NCI-H510A treated with DMSO at 0.1 percent for 48 hours (cell line): ENCODE measurements around the gene BIRC2.

Experiments used
- DNase-seq: peaks from one replicate; lab custom pipeline; 2025; lab: John Stamatoyannopoulos, UW

The BIRC2 gene

GRCh38 chr11:102375720-102376399 lies 28.8 kb downstream of the BIRC2 start:
- no peak for DNase-seq

DNA sequence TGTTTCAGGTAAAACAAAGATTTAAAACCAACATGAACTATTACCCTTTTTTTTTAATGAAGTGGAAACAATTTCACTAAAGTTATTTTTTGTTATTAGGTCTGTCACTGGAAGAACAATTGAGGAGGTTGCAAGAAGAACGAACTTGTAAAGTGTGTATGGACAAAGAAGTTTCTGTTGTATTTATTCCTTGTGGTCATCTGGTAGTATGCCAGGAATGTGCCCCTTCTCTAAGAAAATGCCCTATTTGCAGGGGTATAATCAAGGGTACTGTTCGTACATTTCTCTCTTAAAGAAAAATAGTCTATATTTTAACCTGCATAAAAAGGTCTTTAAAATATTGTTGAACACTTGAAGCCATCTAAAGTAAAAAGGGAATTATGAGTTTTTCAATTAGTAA lies 30.9 kb downstream of the BIRC2 start:
- DNase-seq, result no peak

GRCh38 chr11:102378818-102379217 lies 31.8 kb downstream of the BIRC2 start:
- no peak for DNase-seq

DNA sequence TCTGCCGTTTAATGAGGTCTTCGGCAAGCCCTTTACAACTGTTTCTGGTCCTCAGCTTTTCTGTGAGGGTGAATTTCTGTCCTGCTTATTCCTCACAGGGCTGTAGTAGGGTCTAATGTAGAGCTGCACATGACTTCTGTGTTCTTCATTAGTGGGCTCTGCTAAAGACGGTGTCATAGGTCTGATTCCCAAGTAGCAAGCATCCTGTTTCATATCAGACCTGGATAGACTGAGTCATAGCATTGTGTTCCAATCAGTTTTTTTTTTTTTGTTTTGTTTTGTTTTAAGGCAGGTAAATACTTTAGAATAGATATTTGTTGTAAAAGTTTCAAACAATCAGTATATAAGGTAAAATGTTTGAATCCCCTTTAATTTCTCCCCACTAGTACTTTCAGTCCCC lies 35.4 kb downstream of the BIRC2 start:
- DNase-seq, result no peak

DNA sequence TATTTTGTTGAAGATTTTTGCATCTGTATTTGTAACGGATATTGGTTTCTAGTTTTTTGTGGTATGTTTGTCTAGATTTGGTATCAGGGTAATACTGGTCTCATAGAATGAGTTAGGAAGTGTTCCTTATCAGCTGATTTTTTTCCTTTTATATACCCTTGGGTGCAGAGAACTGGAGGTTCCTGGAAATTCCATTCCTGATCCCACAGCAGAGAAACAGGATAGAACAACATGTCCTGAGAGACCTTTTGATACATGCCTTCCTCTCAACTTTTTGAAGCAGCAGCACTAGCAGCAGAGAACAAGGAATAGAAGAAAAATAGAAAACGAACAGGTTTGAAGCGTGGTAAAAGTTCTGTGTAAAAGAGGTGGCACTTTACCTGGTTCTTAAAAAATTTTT lies 36.8 kb downstream of the BIRC2 start:
- no peak for DNase-seq

DNA sequence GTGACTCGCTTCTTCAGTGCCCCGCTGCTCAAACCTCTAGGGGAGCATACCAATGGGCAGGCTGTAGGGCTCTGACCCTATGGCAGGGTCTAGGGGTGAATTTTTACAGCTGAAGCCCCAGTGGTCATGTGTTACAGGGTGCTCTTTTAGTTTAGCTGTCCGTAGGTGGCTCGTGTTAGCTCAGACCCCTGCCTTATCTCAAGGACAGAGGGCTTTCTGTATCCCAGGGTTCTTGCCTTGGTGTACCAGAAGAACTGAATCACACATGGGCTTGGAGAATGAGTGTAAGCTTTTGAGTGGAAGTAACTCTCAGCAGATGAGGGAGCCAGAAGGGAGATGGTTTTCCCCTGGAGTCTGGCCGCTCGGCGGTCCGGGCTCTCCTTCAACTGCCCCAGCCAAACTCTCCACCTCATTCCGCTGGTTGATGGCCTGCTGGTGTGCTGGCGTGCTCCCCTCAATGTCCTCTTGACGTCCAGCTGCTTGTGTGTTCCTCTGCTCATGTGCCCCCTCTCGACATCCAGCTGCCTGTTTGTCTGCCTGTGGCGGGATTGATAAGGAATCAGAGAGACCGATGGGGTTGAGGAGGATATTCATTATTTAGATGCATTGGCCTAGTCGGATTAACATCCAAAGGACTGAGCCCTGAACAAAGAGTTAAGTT lies 37.5 kb downstream of the BIRC2 start:
- no peak for DNase-seq

DNA sequence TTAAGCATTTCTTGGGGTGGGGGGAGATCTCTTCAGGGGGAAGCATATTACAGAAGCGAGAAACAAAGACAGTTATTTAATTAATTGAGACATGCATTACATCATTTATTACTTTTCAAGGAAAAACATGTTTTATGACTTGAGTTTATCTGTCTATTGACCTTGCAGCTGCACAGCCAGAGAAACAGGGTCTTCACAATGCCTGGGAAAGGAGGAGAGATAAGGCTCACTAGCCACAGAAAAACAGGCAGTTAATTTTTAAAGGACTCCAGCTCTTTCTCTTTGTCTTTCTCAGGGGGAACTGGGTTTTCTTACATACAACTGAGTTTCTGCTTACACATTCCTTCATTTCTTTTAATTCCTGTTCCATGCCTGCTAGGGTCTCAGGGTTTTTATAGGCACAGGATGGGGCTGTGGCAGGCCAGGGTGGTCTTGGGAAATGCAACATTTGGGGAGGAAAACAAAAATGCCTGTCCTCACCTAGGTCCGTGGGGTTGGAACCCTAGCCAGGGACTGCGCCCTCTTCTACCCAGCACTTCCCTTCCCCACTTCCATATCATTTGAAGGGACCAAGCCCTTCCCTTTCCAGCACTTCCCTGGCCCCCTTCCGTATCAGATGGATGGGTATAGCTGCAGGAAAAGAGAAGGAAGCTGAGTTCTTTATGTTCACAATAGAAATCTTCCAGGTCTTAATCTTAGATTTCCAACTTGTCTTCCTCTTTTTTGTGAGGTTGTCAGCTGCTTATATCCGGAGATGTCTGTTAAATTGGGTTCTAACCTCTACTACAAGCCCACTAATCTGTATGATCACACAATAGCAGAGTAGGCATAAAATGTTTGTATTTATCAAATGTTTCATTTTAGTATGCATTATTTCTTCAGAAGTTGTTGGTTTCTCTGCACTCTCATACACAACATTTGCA lies 38.3 kb downstream of the BIRC2 start:
- no peak for DNase-seq

GRCh38 chr11:102386136-102386734 lies 39.2 kb downstream of the BIRC2 start:
- DNase-seq, result no peak

DNA sequence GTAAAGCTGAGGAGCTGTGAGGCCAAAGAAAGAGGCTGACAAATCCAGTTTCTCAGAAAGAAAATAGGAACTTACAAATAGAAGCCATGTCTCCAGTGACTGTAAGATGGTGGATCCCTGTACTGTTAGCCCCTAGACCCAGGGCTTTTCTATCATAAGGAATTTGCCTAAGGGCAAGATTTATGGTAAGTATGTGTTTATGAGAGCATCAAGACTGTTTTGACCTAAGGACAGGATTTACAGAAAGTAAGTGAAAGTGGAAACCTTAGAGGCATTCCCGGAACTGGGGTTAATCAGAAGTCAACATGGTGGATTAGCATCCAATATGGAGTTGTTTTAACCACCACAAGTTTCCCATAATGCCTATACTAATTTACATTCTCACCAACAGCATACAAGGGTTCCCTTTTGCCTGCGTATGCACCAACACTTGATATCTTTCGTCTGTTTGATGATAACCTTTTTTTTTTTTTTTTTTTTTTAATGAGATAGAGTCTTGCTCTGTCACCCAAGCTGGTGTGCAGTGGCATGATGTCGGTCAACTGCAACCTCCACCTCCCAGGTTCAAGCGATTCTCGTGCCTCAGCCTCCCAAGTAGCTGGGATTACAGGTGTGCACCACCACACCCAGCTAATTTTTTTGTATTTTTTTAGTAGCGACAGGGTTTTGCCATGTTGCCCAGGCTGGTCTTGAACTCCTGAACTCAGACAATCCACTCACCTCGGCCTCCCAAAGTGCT lies 40.2 kb downstream of the BIRC2 start:
- no peak for DNase-seq

GRCh38 chr11:102389253-102389652 lies 42.2 kb downstream of the BIRC2 start:
- no peak for DNase-seq

DNA sequence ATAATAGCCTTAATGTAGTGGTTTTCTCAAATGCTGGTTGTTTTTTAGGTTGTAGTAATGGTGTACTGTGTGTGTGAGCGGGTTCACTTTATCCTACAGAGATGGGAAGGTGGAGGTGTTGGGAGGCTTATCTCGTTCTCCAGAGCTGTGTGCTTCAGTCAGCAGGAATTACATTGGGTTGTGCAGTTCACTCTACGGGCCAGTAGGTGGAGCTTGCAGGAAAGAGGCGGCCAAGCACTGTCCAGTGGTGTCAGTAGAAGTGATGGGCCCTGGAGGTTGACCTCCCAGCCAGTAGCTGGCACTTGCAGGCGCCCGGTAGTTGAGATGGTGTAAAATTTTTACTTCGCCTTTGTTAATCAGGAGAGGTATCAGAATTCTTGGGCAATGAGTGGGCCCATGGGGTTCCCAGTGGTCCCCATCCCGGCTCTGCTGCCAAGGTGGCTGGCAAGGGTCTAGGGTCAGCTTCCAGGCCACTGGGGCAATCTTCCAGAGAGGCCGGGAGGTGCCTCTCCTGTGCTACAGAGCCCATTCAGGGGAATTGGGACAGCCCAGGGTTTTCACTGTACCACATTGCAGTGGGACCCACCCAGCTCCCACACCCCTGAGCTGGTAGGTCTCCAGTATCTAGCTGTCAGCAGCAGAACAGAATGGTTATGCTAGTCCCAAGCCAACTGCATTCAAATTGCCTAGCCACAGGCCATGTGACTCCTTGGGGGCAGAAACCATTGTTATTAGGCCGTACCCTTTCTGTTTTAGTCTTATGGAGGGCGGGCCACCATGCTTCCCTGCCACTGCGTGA lies 43.9 kb downstream of the BIRC2 start:
- DNase-seq, result peak; percentile 61

- DNase-seq, result no peak
Observed at GRCh38 chr11:102391549-102392237, 44.7 kb downstream of the BIRC2 start.

DNA sequence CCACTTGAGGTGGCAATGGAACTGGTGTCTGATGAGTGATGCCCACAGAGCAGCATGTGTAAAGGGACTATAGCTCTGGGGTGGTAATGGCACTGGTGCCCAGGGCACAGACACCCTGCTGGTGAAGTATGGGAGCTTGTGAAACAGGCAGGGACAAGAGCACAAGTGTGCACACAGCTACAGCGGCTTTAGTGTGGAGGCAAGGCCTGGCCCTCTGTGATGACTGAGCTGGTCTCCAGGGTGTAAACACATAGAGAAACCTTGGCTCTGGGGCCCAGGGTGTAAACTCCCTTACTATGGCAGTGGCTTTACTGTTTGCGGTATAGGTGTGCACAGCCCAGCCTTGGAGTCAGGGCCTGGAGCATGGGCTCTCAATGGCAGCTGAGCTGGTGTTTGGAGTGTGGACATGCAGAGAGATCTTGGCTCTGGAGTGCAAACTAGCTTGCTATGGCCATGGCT lies 46.3 kb downstream of the BIRC2 start:
- no peak for DNase-seq

DNA sequence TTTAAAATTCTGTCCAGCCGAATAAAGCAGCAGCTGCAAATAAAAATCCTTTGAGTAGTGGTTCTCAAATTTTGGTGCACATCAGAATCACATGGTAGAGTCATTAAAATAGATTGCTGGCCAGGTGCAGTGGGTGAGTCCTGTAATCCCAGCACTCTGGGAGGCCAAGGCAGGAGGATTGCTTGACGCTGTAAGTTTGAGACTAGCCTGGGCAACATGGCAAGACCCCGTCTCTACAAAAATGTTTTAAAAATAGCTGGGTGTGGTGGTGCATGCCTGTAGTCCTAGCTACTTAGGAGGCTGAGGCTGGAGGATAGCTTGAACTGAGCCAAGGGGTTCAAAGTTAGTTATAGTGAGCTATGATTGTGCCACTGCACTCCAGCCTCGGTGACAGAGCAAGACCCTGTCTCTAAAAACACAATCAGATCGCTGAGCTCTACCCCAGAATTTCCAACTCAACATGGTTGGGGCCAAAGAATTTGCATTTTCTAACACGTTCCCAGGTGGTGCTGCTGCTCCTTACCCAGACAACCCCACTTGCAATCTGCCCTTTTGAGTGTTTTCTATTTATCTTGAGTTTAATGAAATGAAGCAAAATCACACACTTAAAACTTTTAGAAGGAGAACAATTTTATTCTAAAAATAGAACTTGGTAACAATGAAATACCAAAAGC lies 48.8 kb downstream of the BIRC2 start:
- DNase-seq, result no peak

DNA sequence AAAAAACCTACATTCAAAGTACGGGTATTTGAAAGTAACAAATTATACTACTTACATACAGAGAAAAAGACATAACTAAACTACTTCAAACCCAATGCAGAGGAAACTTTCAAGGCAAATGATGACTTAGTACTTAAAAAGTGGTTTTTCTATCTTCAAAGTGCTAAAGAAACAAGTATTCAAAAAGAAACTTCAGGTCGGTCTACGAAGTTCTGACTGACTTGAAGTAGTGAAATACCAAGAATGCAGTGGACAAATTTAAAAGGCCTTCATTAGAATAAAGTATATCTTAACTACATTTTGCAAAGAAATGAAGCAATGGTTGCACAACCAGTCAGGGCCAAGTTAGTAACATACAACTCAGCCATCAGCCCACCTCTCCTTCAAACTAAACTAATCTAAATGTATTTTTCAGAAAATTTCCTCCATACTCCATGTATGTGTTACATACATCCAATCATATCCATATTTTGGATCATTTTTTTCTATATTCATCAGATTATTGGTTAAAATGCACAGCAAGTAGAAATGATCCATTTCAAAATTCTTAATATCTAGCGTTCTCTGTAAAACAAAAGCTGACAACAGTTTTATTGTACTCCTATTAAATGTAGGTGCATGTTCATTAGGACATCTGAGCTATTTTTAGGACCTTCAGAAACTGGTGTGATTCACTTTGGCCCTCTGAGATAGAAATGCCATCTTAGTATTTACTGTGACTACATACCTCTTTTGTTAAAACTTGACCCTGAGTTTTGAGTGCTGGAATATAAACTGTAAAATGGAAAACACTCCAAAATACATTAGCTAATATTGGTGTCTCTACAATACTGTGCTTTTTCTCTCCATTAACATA lies 49.9 kb downstream of the BIRC2 start:
- no peak for DNase-seq

DNA sequence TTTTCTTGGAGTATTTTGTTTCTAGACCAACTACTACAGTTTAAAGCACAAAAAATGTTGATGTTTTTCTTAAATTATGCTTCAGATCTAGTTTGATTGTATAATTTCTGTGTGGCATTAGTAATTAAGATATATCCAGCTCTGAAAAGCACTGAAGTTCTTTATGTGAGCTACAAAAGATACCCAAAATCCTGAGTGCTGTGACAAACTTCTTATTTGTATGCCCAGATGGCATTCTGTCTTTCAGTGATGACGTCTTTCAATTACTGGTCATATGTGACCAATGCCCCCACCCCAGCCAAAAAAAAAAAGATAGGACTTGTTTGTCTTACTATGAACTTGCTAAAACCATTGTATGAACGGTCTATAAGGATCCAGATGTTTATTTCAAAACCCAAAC lies 51.3 kb downstream of the BIRC2 start:
- DNase-seq, result no peak

- no peak for DNase-seq
Observed at GRCh38 chr11:102399189-102399588, 52.2 kb downstream of the BIRC2 start.

GRCh38 chr11:102400603-102401002 lies 53.6 kb downstream of the BIRC2 start:
- DNase-seq, result no peak

- no peak for DNase-seq
Observed at GRCh38 chr11:102401905-102402304, 54.9 kb downstream of the BIRC2 start.
